C4-2B (cell line): Measurements from ENCODE around the gene CHN2.

ENCODE experiments used
- ZFX ChIP-seq: fragments of 450-650 bp; IDR thresholded peaks from 2 replicates; pipeline ENCODE4 v1.6.1; 2017
- TF ChIP-seq, protein P1 (sequence below): fragments of 450-650 bp; conservative IDR thresholded peaks from 2 replicates; pipeline ENCODE4 v1.5.1; 2017; ENCODE audit warnings: mild to moderate bottlenecking

- TF ChIP-seq, protein P1, sequence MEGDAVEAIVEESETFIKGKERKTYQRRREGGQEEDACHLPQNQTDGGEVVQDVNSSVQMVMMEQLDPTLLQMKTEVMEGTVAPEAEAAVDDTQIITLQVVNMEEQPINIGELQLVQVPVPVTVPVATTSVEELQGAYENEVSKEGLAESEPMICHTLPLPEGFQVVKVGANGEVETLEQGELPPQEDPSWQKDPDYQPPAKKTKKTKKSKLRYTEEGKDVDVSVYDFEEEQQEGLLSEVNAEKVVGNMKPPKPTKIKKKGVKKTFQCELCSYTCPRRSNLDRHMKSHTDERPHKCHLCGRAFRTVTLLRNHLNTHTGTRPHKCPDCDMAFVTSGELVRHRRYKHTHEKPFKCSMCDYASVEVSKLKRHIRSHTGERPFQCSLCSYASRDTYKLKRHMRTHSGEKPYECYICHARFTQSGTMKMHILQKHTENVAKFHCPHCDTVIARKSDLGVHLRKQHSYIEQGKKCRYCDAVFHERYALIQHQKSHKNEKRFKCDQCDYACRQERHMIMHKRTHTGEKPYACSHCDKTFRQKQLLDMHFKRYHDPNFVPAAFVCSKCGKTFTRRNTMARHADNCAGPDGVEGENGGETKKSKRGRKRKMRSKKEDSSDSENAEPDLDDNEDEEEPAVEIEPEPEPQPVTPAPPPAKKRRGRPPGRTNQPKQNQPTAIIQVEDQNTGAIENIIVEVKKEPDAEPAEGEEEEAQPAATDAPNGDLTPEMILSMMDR: no peak
- no peak for TF ChIP-seq ZFX
Observed at GRCh38 chr7:29291723-29292618, 97.4 kb downstream of the CHN2 start.
